Neuron (in vitro differentiated cells): ENCODE results near the gene GHR.

Experiments
- H2AFZ ChIP-seq: one replicate; pipeline ENCODE4 v1.6.1; 2013; ENCODE audit warnings: low read depth, mild to moderate bottlenecking, inconsistent platforms, low read length, moderate library complexity
- H3K27me3 ChIP-seq: one replicate; pipeline ENCODE4 v1.6.1; 2013; ENCODE audit warnings: low read length; ENCODE audit not compliant: insufficient read depth
- H3K36me3 ChIP-seq: one replicate; pipeline ENCODE4 v1.6.1; 2013; ENCODE audit warnings: low read length; ENCODE audit not compliant: insufficient read depth
- H3K4me1 ChIP-seq: one replicate; pipeline ENCODE4 v1.6.1; 2013; ENCODE audit warnings: low read length; ENCODE audit not compliant: insufficient read depth
- H3K4me3 ChIP-seq: 2 replicates; pipeline ENCODE4 v1.5.1; 2013; ENCODE audit warnings: mild to moderate bottlenecking, low read length, moderate library complexity
- H3K9me3 ChIP-seq: one replicate; pipeline ENCODE4 v1.6.1; 2013; ENCODE audit warnings: low read length

GHR gene

GRCh38 chr5:42612750-42613366 is 189.6 kb downstream of the GHR start:
- H3K36me3 ChIP-seq = no peaks in the 10 kb centered on the region
- no peak overlapping the region for H2AFZ ChIP-seq
- H3K4me3 ChIP-seq = no peak overlapping the region
- no peaks in the 10 kb centered on the region for H3K27me3 ChIP-seq
- no peaks in the 10 kb centered on the region for H3K4me1 ChIP-seq
- no peaks in the 10 kb centered on the region for H3K9me3 ChIP-seq

DNA sequence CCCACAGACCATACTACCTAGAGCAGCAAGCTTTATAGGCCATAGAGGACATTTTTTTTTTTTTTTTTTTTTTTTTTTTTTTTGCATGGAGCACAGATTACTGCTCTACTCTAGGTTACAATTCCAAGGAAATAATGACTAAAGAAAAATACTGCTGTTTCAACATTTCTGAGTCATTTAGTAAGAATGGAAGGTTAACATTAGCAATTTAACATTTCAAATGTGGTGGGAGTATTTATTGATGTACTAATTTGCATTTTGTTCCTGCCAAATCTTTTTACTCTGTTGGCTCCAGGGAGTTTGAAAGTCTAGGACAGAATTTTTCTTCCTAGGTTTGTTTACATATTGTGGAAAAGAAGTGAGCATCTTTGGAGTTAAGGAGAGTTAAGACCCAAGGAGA is 191.3 kb downstream of the GHR start:
- H3K4me1 ChIP-seq = no peaks in the 10 kb centered on the region
- no peaks in the 10 kb centered on the region for H3K36me3 ChIP-seq
- H2AFZ ChIP-seq = no peak overlapping the region
- no peaks in the 10 kb centered on the region for H3K27me3 ChIP-seq
- H3K9me3 ChIP-seq = no peaks in the 10 kb centered on the region
- no peak overlapping the region for H3K4me3 ChIP-seq

DNA sequence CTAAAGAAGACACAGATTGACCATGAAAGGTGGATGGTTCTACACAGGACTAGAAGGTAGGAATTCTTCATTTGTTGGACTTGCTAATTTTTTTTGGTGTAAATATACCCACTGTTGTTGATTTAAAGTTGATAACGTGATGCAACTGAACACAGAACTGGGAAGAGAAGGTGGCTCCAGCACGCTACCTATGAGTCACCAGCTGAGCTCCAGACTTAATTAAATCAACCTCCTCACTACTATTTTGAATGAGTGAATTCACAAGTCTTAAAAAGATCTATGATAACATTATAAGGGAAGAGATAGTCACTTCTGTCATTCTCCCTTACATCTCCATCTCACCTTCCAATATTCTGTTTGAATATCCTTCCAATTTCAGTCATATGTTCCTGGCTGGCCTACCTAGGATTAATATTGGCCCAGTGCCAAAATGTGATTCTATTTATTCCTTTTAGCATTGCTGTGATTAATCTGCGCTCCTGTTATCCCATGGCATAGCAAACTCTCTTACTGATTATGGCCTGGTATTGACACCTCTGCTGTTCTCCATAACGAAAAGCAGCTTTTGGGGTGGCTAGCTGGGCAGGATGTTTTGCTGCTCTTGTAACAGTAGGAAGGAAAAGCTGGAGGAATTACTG is 197.5 kb downstream of the GHR start:
- no peaks in the 10 kb centered on the region for H3K9me3 ChIP-seq
- H3K36me3 ChIP-seq = no peaks in the 10 kb centered on the region
- H3K4me3 ChIP-seq = no peak overlapping the region
- H3K27me3 ChIP-seq = no peaks in the 10 kb centered on the region
- no peaks in the 10 kb centered on the region for H3K4me1 ChIP-seq
- H2AFZ ChIP-seq = no peak overlapping the region

DNA sequence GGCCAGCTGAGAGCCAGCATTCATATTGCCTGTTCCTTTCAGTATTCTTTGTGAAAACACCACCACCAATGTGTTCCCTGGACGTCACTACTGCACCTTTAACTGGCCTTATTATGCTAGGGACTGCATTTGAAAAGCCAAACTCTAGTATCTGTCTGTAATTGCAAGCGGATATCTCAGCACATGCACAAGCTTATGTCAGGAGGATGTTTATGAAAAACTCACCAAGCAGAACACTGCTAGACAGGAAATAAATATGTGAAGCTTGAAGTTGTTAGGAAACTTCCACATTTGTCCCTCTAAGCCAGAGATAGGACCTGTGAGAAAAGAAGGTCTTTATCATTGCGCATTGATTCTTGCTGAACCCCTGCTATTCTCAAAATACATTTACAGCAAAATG is 198.0 kb downstream of the GHR start:
- H3K27me3 ChIP-seq = no peaks in the 10 kb centered on the region
- no peak overlapping the region for H3K4me3 ChIP-seq
- no peaks in the 10 kb centered on the region for H3K4me1 ChIP-seq

GRCh38 chr5:42621662-42622061 is 198.4 kb downstream of the GHR start:
- H2AFZ ChIP-seq = no peak overlapping the region
- H3K9me3 ChIP-seq = no peaks in the 10 kb centered on the region
- H3K4me3 ChIP-seq = no peak overlapping the region
- no peaks in the 10 kb centered on the region for H3K27me3 ChIP-seq
- no peaks in the 10 kb centered on the region for H3K4me1 ChIP-seq
- H3K36me3 ChIP-seq = no peaks in the 10 kb centered on the region

More for the DNA sequence above, 198.0 kb downstream of the GHR start:
- Histone ChIP-seq H3K9me3 (no peaks in the 10 kb centered on the region), H2AFZ (no peak overlapping the region), H3K36me3 (no peaks in the 10 kb centered on the region)

DNA sequence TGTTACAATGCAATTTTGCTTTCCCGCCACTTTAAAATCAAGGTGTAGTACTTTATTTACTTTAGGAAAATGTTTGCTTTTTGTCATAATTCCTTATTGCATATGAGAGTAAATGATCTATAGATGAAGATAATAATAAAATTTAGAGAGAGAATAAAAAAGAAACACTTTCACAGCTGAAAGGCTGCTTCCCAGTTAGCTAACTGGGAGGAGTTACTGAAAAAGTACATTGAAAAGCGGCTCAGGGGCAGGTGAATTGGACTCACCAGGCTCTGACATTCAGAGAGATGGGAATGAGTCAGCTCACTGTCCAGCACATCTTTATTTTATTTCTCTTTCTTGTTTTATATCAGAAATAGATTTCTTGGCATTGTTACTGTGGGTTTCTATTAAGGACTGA is 201.7 kb downstream of the GHR start:
- H2AFZ ChIP-seq = no peak overlapping the region
- no peaks in the 10 kb centered on the region for H3K4me1 ChIP-seq
- no peaks in the 10 kb centered on the region for H3K27me3 ChIP-seq
- H3K9me3 ChIP-seq = no peaks in the 10 kb centered on the region
- no peaks in the 10 kb centered on the region for H3K36me3 ChIP-seq
- no peak overlapping the region for H3K4me3 ChIP-seq

DNA sequence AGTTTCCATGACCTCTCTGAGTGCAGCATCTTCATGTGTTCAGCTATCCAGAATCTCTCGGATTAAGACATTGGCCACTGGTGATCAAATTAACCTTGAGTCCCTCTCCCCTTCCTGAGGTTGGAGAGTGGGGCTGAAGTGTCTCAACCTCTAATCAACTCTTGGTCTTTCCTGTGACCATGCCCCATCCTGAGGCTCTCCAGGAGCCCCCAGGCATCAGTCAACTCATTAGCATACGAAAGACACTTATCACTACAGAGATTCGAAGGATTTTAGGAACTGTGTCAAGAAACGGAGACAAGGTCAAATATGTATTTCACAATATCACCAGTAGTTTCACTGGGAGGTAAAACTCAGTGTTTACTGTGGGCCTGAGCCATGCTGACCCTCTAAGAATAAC is 203.2 kb downstream of the GHR start:
- Histone ChIP-seq H3K27me3 (no peaks in the 10 kb centered on the region), H3K4me1 (no peaks in the 10 kb centered on the region), H2AFZ (no peak overlapping the region), H3K36me3 (no peaks in the 10 kb centered on the region), H3K4me3 (no peak overlapping the region), H3K9me3 (no peaks in the 10 kb centered on the region)

DNA sequence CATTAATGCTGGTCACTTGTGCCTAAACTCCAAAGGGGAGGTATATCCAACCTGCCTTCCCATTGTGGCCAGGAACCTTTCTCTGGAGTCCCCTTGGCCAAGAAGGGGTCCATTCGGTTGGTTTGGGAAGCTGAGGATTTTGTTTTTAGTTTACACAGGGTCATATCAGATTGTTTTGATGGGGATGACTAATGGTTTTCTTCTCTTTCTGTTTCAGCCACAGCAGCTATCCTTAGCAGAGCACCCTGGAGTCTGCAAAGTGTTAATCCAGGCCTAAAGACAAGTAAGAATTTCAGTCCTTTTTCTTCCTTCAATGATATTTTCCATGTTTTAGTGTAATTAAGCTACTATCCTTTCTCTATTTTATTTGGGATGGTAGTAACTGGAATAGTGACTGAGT is 205.6 kb downstream of the GHR start:
- Histone ChIP-seq H3K36me3 (no peaks in the 10 kb centered on the region), H3K27me3 (no peaks in the 10 kb centered on the region), H2AFZ (no peak overlapping the region), H3K9me3 (no peaks in the 10 kb centered on the region), H3K4me1 (no peaks in the 10 kb centered on the region), H3K4me3 (no peak overlapping the region)

DNA sequence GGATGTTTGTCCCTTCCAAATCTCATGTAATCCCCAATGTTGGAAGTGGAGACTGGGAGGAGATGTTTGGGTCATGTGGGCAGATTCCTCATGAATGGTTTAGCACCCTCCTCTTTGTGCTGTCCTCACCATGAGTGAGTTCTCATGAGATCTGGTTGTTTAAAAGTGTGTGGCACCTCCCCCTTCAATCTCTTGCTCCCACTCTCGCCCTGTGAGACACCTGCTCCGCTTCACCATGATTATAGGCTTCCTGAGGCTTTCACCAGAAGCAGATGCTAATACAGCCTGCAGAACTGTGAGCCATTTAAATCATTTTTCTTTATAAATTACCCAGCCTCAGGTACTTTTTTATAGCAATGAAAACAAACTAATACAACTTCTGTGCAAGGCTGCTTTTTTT is 206.0 kb downstream of the GHR start:
- H2AFZ ChIP-seq = no peak overlapping the region
- H3K27me3 ChIP-seq = no peaks in the 10 kb centered on the region
- H3K36me3 ChIP-seq = no peaks in the 10 kb centered on the region
- H3K9me3 ChIP-seq = no peaks in the 10 kb centered on the region
- H3K4me3 ChIP-seq = no peak overlapping the region
- no peaks in the 10 kb centered on the region for H3K4me1 ChIP-seq

- no peak overlapping the region for H2AFZ ChIP-seq
- H3K4me1 ChIP-seq = no peaks in the 10 kb centered on the region
- no peak overlapping the region for H3K4me3 ChIP-seq
- no peaks in the 10 kb centered on the region for H3K36me3 ChIP-seq
- H3K9me3 ChIP-seq = no peaks in the 10 kb centered on the region
- no peaks in the 10 kb centered on the region for H3K27me3 ChIP-seq
Observed at GRCh38 chr5:42631241-42631640, 208.0 kb downstream of the GHR start.

- Histone ChIP-seq H3K4me3 (no peak overlapping the region), H3K4me1 (no peaks in the 10 kb centered on the region), H3K9me3 (no peaks in the 10 kb centered on the region), H3K36me3 (no peaks in the 10 kb centered on the region), H2AFZ (no peak overlapping the region), H3K27me3 (no peaks in the 10 kb centered on the region)
Observed at GRCh38 chr5:42632354-42632900, 209.2 kb downstream of the GHR start.

DNA sequence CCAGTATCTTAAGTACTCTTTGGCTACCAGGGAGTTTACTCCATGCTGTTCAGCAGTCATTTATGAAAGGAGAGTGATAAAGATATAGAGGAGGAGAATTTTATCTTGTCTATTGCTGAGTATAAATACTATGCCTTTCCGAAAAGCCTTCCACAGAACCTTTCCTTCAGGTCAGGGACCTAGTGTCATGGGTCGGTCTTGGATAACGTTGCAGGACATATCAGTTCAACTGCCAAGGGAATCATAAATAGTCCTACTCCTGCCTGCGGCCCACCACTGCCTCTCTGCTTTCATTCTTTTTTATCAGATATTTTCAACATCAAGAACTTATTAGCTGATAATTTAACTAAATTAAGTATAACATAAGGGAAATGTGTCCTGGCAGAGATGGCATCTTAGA is 211.3 kb downstream of the GHR start:
- Histone ChIP-seq H3K4me1 (no peaks in the 10 kb centered on the region), H2AFZ (no peak overlapping the region), H3K36me3 (no peaks in the 10 kb centered on the region)

DNA sequence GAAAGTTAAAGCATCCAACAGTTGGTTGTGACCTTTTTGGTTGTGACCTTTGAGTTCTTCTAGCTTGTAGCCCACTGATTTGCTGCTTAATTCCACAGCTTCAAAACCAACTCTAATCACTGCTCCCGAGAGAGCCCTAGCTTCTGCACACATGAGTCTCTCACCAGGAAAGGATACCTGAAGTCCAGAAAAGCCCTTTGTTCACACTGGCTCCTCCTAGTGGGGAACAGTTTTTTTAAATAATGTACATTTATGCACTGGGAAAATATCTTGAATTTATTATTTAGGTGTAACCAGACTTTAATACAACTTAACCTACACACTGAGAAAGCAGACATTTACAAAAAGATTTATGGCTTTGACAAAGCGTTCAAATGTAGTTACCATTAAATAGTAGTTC is 213.2 kb downstream of the GHR start:
- H3K9me3 ChIP-seq = no peaks in the 10 kb centered on the region
- H3K27me3 ChIP-seq = no peaks in the 10 kb centered on the region
- no peak overlapping the region for H2AFZ ChIP-seq
- no peaks in the 10 kb centered on the region for H3K4me1 ChIP-seq
- H3K36me3 ChIP-seq = no peaks in the 10 kb centered on the region
- H3K4me3 ChIP-seq = no peak overlapping the region

More for the DNA sequence above, 211.3 kb downstream of the GHR start:
- Histone ChIP-seq H3K4me3 (no peak overlapping the region), H3K27me3 (no peaks in the 10 kb centered on the region), H3K9me3 (no peaks in the 10 kb centered on the region)

- H2AFZ ChIP-seq = no peak overlapping the region
- no peaks in the 10 kb centered on the region for H3K4me1 ChIP-seq
- H3K36me3 ChIP-seq = no peaks in the 10 kb centered on the region
- H3K27me3 ChIP-seq = no peaks in the 10 kb centered on the region
- no peak overlapping the region for H3K4me3 ChIP-seq
- H3K9me3 ChIP-seq = no peaks in the 10 kb centered on the region
Observed at GRCh38 chr5:42636946-42637345, 213.7 kb downstream of the GHR start.
